K562 (cell line): ENCODE results near the gene COL4A2. TPM values are rescaled to one million over a fixed set of nuclear protein-coding genes. Genes with fewer than 3 reads are reported as not detected.

ENCODE experiments used
- ATAC-seq: fragments of 200-7000 bp; cut with Tn5 transposase; 3 replicates; pipeline ENCODE4 v1.9.1; 2020; ENCODE audit warnings: moderate library complexity
- BruUV-seq: library from RNA; stranded (reverse); fragments of 400-500 nt; replicated peaks from 2 replicates; lab custom pipeline; 2021; lab: Mats Ljungman, UMichigan
- CTCF ChIA-PET: fragments of 300-600 bp; formaldehyde crosslinking; extraction: SDS; loops from one replicate; lab custom pipeline; 2021; ENCODE audit warnings: low intra/inter-chr PET ratio; lab: Yijun Ruan, JAX
- POLR2A ChIA-PET: fragments of 300-600, 350-650 bp; sonication (Branson Sonifier 250); formaldehyde crosslinking; extraction: SDS; loops from one replicate; lab custom pipeline; 2021; ENCODE audit warnings: antibody characterized with exemption, inconsistent platforms; lab: Yijun Ruan, JAX
- DNase-seq, 4 experiments: peaks; one replicate each; pipeline versions ENCODE4 v3.0.0 to v3.0.0-alpha.2; 2011 to 2018; ENCODE audit warnings: low spot score in 3 of 4, mixed read lengths in 3 of 4; ENCODE audit errors: extremely low read depth in 1 of 4
- FAIRE-seq: peaks from 2 replicates; lab custom pipeline; 2011; peaks lifted over from hg19 to GRCh38; lab: Jason Lieb, UNC
- H2AFZ ChIP-seq: 2 replicates; pipeline ENCODE4 v1.6.0; 2011; ENCODE audit warnings: low read depth, low read length, control low read depth, inconsistent platforms
- H3K27ac ChIP-seq: fragments of 200-600 bp; 3 replicates; pipeline ENCODE4 v1.8.0; 2011; ENCODE audit warnings: low read depth, mild to moderate bottlenecking, control low read depth, inconsistent platforms, low read length, moderate library complexity, mixed read lengths; ENCODE audit errors: extremely low read depth
- H3K27me3 ChIP-seq, 2 experiments: fragments of 300-600 bp in 1 of 2; 2 replicates in 1 of 2; 3 replicates in 1 of 2; pipeline versions ENCODE4 v1.6.0 to v1.8.0; 2011; ENCODE audit warnings: inconsistent platforms in 2 of 2, low read length in 2 of 2, mild to moderate bottlenecking in 1 of 2, mixed read lengths in 1 of 2, moderate library complexity in 1 of 2; ENCODE audit not compliant: control insufficient read depth in 2 of 2, insufficient read depth in 2 of 2
- H3K36me3 ChIP-seq: fragments of 300-600 bp; 3 replicates; pipeline ENCODE4 v1.8.0; 2011; ENCODE audit warnings: mild to moderate bottlenecking, low read length, inconsistent platforms; ENCODE audit not compliant: control insufficient read depth, insufficient read depth
- H3K4me1 ChIP-seq, 2 experiments: fragments of 200-600 bp in 1 of 2; replicated peaks in 1 of 2; 2 replicates in 1 of 2; 3 replicates in 1 of 2; pipeline versions ENCODE4 v1.5.1 to v1.8.0; 2011; ENCODE audit warnings: inconsistent platforms in 2 of 2, low read length in 2 of 2, mild to moderate bottlenecking in 1 of 2, mixed read lengths in 1 of 2, moderate library complexity in 1 of 2; ENCODE audit not compliant: control insufficient read depth in 2 of 2, insufficient read depth in 2 of 2
- H3K4me2 ChIP-seq: 2 replicates; pipeline ENCODE4 v1.6.1; 2011; ENCODE audit warnings: low read length, control low read depth, inconsistent platforms, mixed read lengths; ENCODE audit not compliant: insufficient read depth
- H3K4me3 ChIP-seq: fragments of 200-600 bp; sonication (generic), shearing (Covaris generic); 2 replicates; pipeline ENCODE4 v1.5.1; 2016; ENCODE audit warnings: control low read depth, inconsistent platforms
- H3K79me2 ChIP-seq: fragments of 200-600 bp; 3 replicates; pipeline ENCODE4 v1.8.0; 2011; ENCODE audit warnings: low read length, inconsistent platforms; ENCODE audit not compliant: control insufficient read depth, insufficient read depth
- H3K9ac ChIP-seq, 2 experiments: 2 replicates each; pipeline versions ENCODE4 v1.6.0 to v1.6.1; 2011; ENCODE audit warnings: low read depth in 2 of 2, low read length in 2 of 2, control low read depth in 1 of 2, inconsistent platforms in 1 of 2, mild to moderate bottlenecking in 1 of 2, mixed read lengths in 1 of 2; ENCODE audit not compliant: insufficient read depth in 1 of 2
- H3K9me1 ChIP-seq: one replicate; pipeline ENCODE4 v1.6.0; 2011; ENCODE audit warnings: inconsistent platforms, mild to moderate bottlenecking, low read length, moderate library complexity; ENCODE audit not compliant: control insufficient read depth, insufficient read depth
- H3K9me3 ChIP-seq: replicated peaks from 2 replicates; pipeline ENCODE4 v1.5.1; 2011; ENCODE audit warnings: low read depth, low read length, inconsistent platforms; ENCODE audit not compliant: control insufficient read depth, insufficient read depth
- H4K20me1 ChIP-seq: replicated peaks from 2 replicates; pipeline ENCODE4 v1.6.1; 2011; ENCODE audit warnings: low read length, inconsistent platforms, mixed read lengths; ENCODE audit not compliant: control insufficient read depth, insufficient read depth
- ARHGAP35 ChIP-seq: fragments of 450-650 bp; IDR thresholded peaks from 2 replicates; pipeline ENCODE4 v1.6.1; 2018; ENCODE audit not compliant: partially characterized antibody
- BHLHE40 ChIP-seq: IDR thresholded peaks from 2 replicates; pipeline ENCODE4 v1.6.1; 2011; ENCODE audit warnings: low read length, improper control_type of control experiment
- ESRRA ChIP-seq: fragments of 450-650 bp; IDR thresholded peaks from 2 replicates; pipeline ENCODE4 v1.6.1; 2014; ENCODE audit warnings: low read depth, mild to moderate bottlenecking, moderate library complexity, borderline replicate concordance
- ILK ChIP-seq: fragments of 450-650 bp; IDR thresholded peaks from 2 replicates; pipeline ENCODE4 v1.6.1; 2016; ENCODE audit warnings: missing genetic modification characterization, low read depth, mild to moderate bottlenecking, missing compliant biosample characterization, moderate library complexity, borderline replicate concordance
- IRF2 ChIP-seq: sonication (generic); formaldehyde crosslinking; IDR thresholded peaks from 2 replicates; pipeline ENCODE4 v1.8.1; 2022; ENCODE audit warnings: mild to moderate bottlenecking, missing genetic modification reagents
- MECOM ChIP-seq: fragments of 250-450 bp; sonication (Bioruptor Pico); IDR thresholded peaks from 2 replicates; pipeline ENCODE4 v1.8.0; 2022; ENCODE audit warnings: inconsistent platforms
- NONO ChIP-seq, 2 experiments: fragments of 200-400 bp in 1 of 2; fragments of 450-650 bp in 1 of 2; formaldehyde crosslinking in 1 of 2; IDR thresholded peaks; 2 replicates each; pipeline ENCODE4 v1.6.1; 2017; ENCODE audit warnings: low read depth in 2 of 2, mild to moderate bottlenecking in 2 of 2, moderate library complexity in 2 of 2, low read length in 1 of 2
- PREB ChIP-seq: sonication (generic); formaldehyde crosslinking; IDR thresholded peaks from 2 replicates; pipeline ENCODE4 v1.8.1; 2023; ENCODE audit warnings: mild to moderate bottlenecking, missing genetic modification reagents
- SIN3A ChIP-seq, 2 experiments: fragments of 150-350 bp in 1 of 2; IDR thresholded peaks; 2 replicates each; pipeline ENCODE4 v1.6.1; 2011 to 2016; ENCODE audit warnings: borderline replicate concordance in 2 of 2, low read depth in 2 of 2, low read length in 2 of 2, mild to moderate bottlenecking in 2 of 2, moderate library complexity in 2 of 2; ENCODE audit not compliant: control insufficient read depth in 1 of 2
- TAL1 ChIP-seq: fragments of 450-650 bp; IDR thresholded peaks from 2 replicates; pipeline ENCODE4 v1.6.1; 2016; ENCODE audit warnings: mild to moderate bottlenecking
- TARDBP ChIP-seq: fragments of 450-650 bp; IDR thresholded peaks from 2 replicates; pipeline ENCODE4 v1.6.1; 2016
- ZBTB33 ChIP-seq: sonication (generic); formaldehyde crosslinking; IDR thresholded peaks from 2 replicates; pipeline ENCODE4 v1.8.1; 2023; ENCODE audit warnings: mild to moderate bottlenecking, missing genetic modification reagents
- ZNF232 ChIP-seq: sonication (generic); formaldehyde crosslinking; IDR thresholded peaks from 2 replicates; pipeline ENCODE4 v1.8.0; 2022; ENCODE audit warnings: mild to moderate bottlenecking, missing genetic modification reagents
- ZNF263 ChIP-seq: sonication (generic); formaldehyde crosslinking; IDR thresholded peaks from 2 replicates; pipeline ENCODE4 v1.8.0; 2022; ENCODE audit warnings: mild to moderate bottlenecking, missing genetic modification reagents, borderline replicate concordance
- ZNF384 ChIP-seq: IDR thresholded peaks from 2 replicates; pipeline ENCODE4 v1.6.1; 2012; ENCODE audit warnings: low read depth, low read length, improper control_type of control experiment
- ZSCAN32 ChIP-seq: fragments of 450-650 bp; formaldehyde crosslinking; IDR thresholded peaks from 2 replicates; pipeline ENCODE4 v1.4.0; 2020; ENCODE audit warnings: mild to moderate bottlenecking, moderate library complexity
- WGBS: fragments of 100-300 bp; shearing (Covaris generic); methylation state at CpG from one replicate; pipeline ENCODE4 v1.1.6; 2016; ENCODE audit warnings: low coverage, mixed read lengths; ENCODE audit not compliant: insufficient coverage; ENCODE audit errors: missing lambda C conversion rate; 5-methylcytosine and 5-hydroxymethylcytosine counted together
- in situ Hi-C: fragments of 300-500 bp; cut with MboI; formaldehyde crosslinking; loops from 4 replicates; pipeline ENCODE4 v1.15.0; 2018; ENCODE audit warnings: inconsistent platforms, mixed read lengths
- intact Hi-C: fragments of 100-400 bp; cut with micrococcal nuclease; formaldehyde crosslinking; loops from 2 replicates; pipeline ENCODE4 v1.14.2; 2022
- polyA plus RNA-seq, 8 experiments: library from polyadenylated mRNA; depleted of rRNA in 4 of 8; stranded (reverse) in 5 of 8; unstranded in 3 of 8; fragments of >200 nt; fragmentation: Nextera tagmentation in 2 of 8; fragmentation: Illumina TruSeq in 1 of 8; extraction: Ambion mirVana in 2 of 8; extraction: Trizol in 1 of 8; gene quantifications; 2 replicates each; pipeline versions ENCODE4 v1.2.1 to v1.2.3, GENCODE V29; 2011 to 2014; ENCODE audit warnings: inconsistent platforms in 1 of 8, missing spikeins in 1 of 8
- total RNA-seq, 7 experiments: library from RNA; depleted of rRNA in 6 of 7; stranded (reverse); fragments of >200 nt in 6 of 7; fragmentation: Illumina TruSeq in 2 of 7; extraction: Trizol in 2 of 7; gene quantifications; 2 replicates each; pipeline versions ENCODE4 v1.2.1 to v1.2.3, GENCODE V29; 2011 to 2021; ENCODE audit warnings: low replicate concordance in 1 of 7

COL4A2 gene
- total and polyA plus RNA-seq, 9 of the 15 experiments (the other 6 are each of a cell fraction or from before 2014, with no cell fraction given) = 0.13 to 15.2 (median 8.1) TPM

- H3K9me3 ChIP-seq = no peaks in the 10 kb centered on the region
- ATAC-seq (no peak), FAIRE-seq (no peak), DNase-seq (no peak)
- H2AFZ ChIP-seq = no peak overlapping the region
- H4K20me1 ChIP-seq = no peaks in the 10 kb centered on the region
- no peaks in the 10 kb centered on the region for H3K9me1 ChIP-seq
- no peak overlapping the region for H3K9ac ChIP-seq
- ChIA-PET POLR2A (no interaction called here), CTCF (no interaction called here)
- no peaks in the 10 kb centered on the region for H3K36me3 ChIP-seq
- intact Hi-C loops = no loop called here
- no peaks in the 10 kb centered on the region for H3K79me2 ChIP-seq
- no peak overlapping the region for H3K27ac ChIP-seq
- WGBS = 4% methylated on average over 2 of the region's 2 CpGs
- no peak overlapping the region for H3K4me3 ChIP-seq
- no peak overlapping the region for H3K4me2 ChIP-seq
- BruUV-seq = no TSS peak
- in situ Hi-C loops = no loop called here
- no peaks in the 10 kb centered on the region for H3K4me1 ChIP-seq
- TF ChIP-seq ZSCAN32 (CRISPR knock-in tag) (no peak), ZNF232 (CRISPR knock-in tag) (no peak), TARDBP (no peak), MECOM (CRISPR knock-in tag) (no peak), TAL1 (no peak), NONO (IDR thresholded peaks at IDR 0.05; ENCODE audit: low read depth in 2 of 2, low read length in 1 of 2) (no peak), IRF2 (CRISPR knock-in tag) (no peak), ARHGAP35 (no peak), PREB (no peak), ZNF263 (CRISPR knock-in tag) (no peak), SIN3A (IDR thresholded peaks at IDR 0.05; ENCODE audit: borderline replicate concordance in 2 of 2, control insufficient read depth in 1 of 2, low read depth in 2 of 2, low read length in 2 of 2) (no peak), ZBTB33 (CRISPR knock-in tag) (no peak), ZNF384 (no peak), ESRRA (no peak), BHLHE40 (no peak), ILK (tag) (no peak)
- peaks cover 0 to 26% of the 10 kb centered on the region in 2 experiments; a peak in 3 of 5 replicates for H3K27me3 ChIP-seq
These were observed 25.7 kb downstream of the COL4A2 start for GRCh38 chr13:110332750-110333149.
